A549 (cell line): Measurements from ENCODE around the gene MGST2. TPM values are rescaled to one million over a fixed set of nuclear protein-coding genes. Genes with fewer than 3 reads are reported as not detected.

ENCODE experiments used
- ATAC-seq, 2 experiments: fragments of 200-7000 bp in 1 of 2; fragments of >200 bp in 1 of 2; cut with Nextera tagmentation in 1 of 2; cut with Tn5 transposase in 1 of 2; 3 replicates each; pipeline versions ENCODE4 v1.8.0 to v1.9.1; 2018 to 2020; ENCODE audit warnings: mild to moderate bottlenecking in 1 of 2, moderate library complexity in 1 of 2
- CTCF ChIA-PET: fragments of 300-600 bp; sonication (Branson Sonifier 250); formaldehyde crosslinking; extraction: SDS; loops from one replicate; lab custom pipeline; 2021; ENCODE audit warnings: antibody characterized with exemption, inconsistent platforms; lab: Yijun Ruan, JAX
- POLR2A ChIA-PET: fragments of 350-600 bp; formaldehyde crosslinking; extraction: SDS; loops from one replicate; lab custom pipeline; 2021; ENCODE audit warnings: antibody characterized with exemption, inconsistent platforms; lab: Yijun Ruan, JAX
- DNase-seq, 2 experiments: peaks; one replicate each; pipeline versions ENCODE4 v3.0.0 to v3.0.0-alpha.2; 2011 to 2016; ENCODE audit warnings: low read depth in 1 of 2, low spot score in 1 of 2
- FAIRE-seq: peaks from 2 replicates; lab custom pipeline; 2011; peaks lifted over from hg19 to GRCh38; lab: Jason Lieb, UNC
- H3K27ac ChIP-seq, 2 experiments: fragments of >200 bp; sonication (Bioruptor Twin); formaldehyde crosslinking; 3 replicates each; pipeline ENCODE4 v1.5.1; 2016 to 2017
- H3K4me1 ChIP-seq: fragments of >200 bp; sonication (Bioruptor Twin); formaldehyde crosslinking; 3 replicates; pipeline ENCODE4 v1.6.1; 2016
- H3K4me2 ChIP-seq: fragments of >200 bp; sonication (Bioruptor Twin); formaldehyde crosslinking; 3 replicates; pipeline ENCODE4 v1.6.1; 2016
- H3K4me3 ChIP-seq: fragments of >200 bp; sonication (Bioruptor Twin); formaldehyde crosslinking; 3 replicates; pipeline ENCODE4 v1.5.1; 2016
- H3K9me3 ChIP-seq: fragments of >200 bp; sonication (Bioruptor Twin); formaldehyde crosslinking; 3 replicates; pipeline ENCODE4 v1.6.1; 2016
- CHD2 ChIP-seq: fragments of 150-350 bp; IDR thresholded peaks from 2 replicates; pipeline ENCODE4 v1.6.1; 2014; ENCODE audit warnings: low read length; ENCODE audit not compliant: partially characterized antibody
- CTCF ChIP-seq: fragments of >200 bp; sonication (Bioruptor Twin); formaldehyde crosslinking; IDR thresholded peaks from 3 replicates; pipeline ENCODE4 v1.5.1; 2016
- ELK1 ChIP-seq: fragments of 150-350 bp; IDR thresholded peaks from 2 replicates; pipeline ENCODE4 v1.6.1; 2014; ENCODE audit warnings: low read depth, mild to moderate bottlenecking, low read length
- FOSB ChIP-seq: fragments of 250-450 bp; sonication (Bioruptor Pico); IDR thresholded peaks from 2 replicates; pipeline ENCODE4 v1.5.0; 2020; ENCODE audit warnings: mild to moderate bottlenecking, moderate library complexity
- HEYL ChIP-seq: fragments of 250-450 bp; sonication (Bioruptor Pico); IDR thresholded peaks from 2 replicates; pipeline ENCODE4 v1.8.0; 2021; ENCODE audit warnings: mild to moderate bottlenecking, moderate library complexity
- HMGXB4 ChIP-seq: fragments of 250-450 bp; sonication (Bioruptor Pico); IDR thresholded peaks from 2 replicates; pipeline ENCODE4 v1.5.0; 2021; ENCODE audit warnings: mild to moderate bottlenecking, moderate library complexity, borderline replicate concordance
- JUN ChIP-seq, 2 experiments: fragments of >200 bp; sonication (Bioruptor Twin); formaldehyde crosslinking; IDR thresholded peaks; 2 replicates in 1 of 2; 3 replicates in 1 of 2; pipeline ENCODE4 v1.6.1; 2016 to 2017
- MAFK ChIP-seq: fragments of 450-650 bp; IDR thresholded peaks from 2 replicates; pipeline ENCODE4 v1.6.1; 2014; ENCODE audit not compliant: partially characterized antibody
- MAX ChIP-seq: IDR thresholded peaks from 2 replicates; pipeline ENCODE4 v1.6.1; 2012
- NFE2L2 ChIP-seq: fragments of 150-350 bp; conservative IDR thresholded peaks from 2 replicates; pipeline ENCODE4 v1.6.1; 2014; ENCODE audit warnings: low read length
- NPAS2 ChIP-seq: fragments of 250-450 bp; sonication (Bioruptor Pico); IDR thresholded peaks from 2 replicates; pipeline ENCODE4 v1.8.0; 2022; ENCODE audit warnings: mild to moderate bottlenecking, moderate library complexity, borderline replicate concordance
- POLR2AphosphoS2 ChIP-seq: conservative IDR thresholded peaks from 2 replicates; pipeline ENCODE4 v1.6.1; 2012; ENCODE audit warnings: low read length, improper control_type of control experiment, inconsistent platforms
- RAD21 ChIP-seq, 2 experiments: fragments of >200 bp in 1 of 2; sonication (Bioruptor Twin) in 1 of 2; formaldehyde crosslinking in 1 of 2; IDR thresholded peaks in 1 of 2; conservative IDR thresholded peaks in 1 of 2; 2 replicates in 1 of 2; 3 replicates in 1 of 2; pipeline ENCODE4 v1.6.1; 2012 to 2018; ENCODE audit warnings: inconsistent platforms in 1 of 2
- SREBF2 ChIP-seq: fragments of 450-650 bp; IDR thresholded peaks from 2 replicates; pipeline ENCODE4 v1.6.1; 2014; ENCODE audit warnings: mild to moderate bottlenecking, moderate library complexity
- ZC3H11A ChIP-seq: fragments of 450-650 bp; IDR thresholded peaks from 2 replicates; pipeline ENCODE4 v1.6.1; 2014; ENCODE audit warnings: antibody characterized with exemption, mild to moderate bottlenecking
- ZNF302 ChIP-seq: fragments of 250-450 bp; sonication (Bioruptor Pico); IDR thresholded peaks from 2 replicates; pipeline ENCODE4 v1.9.0; 2021; ENCODE audit warnings: inconsistent platforms, mild to moderate bottlenecking, moderate library complexity
- ZSCAN20 ChIP-seq: fragments of 250-450 bp; sonication (Bioruptor Pico); IDR thresholded peaks from 2 replicates; pipeline ENCODE4 v1.8.0; 2022; ENCODE audit warnings: mild to moderate bottlenecking, moderate library complexity
- WGBS: methylation state at CpG from one replicate; pipeline ENCODE4 v1.1.6; 2017; ENCODE audit errors: missing lambda C conversion rate; 5-methylcytosine and 5-hydroxymethylcytosine counted together
- polyA plus RNA-seq, 4 experiments: library from polyadenylated mRNA; depleted of rRNA in 3 of 4; stranded (reverse); fragments of >200 nt; fragmentation: RNase III in 1 of 4; extraction: RNeasy Plus Mini Kit Qiagen cat#74134 plus additional on column Dnase treatment in 1 of 4; gene quantifications; 2 replicates in 3 of 4; 3 replicates in 1 of 4; pipeline ENCODE4 v1.2.3, GENCODE V29; 2011 to 2017

Gene MGST2
- polyA plus RNA-seq, 2 of the 4 experiments (the other 2 are of a cell fraction): 44.0 to 62.1 TPM

GRCh38 chr4:139732991-139733570, 67.5 kb downstream of the MGST2 start:
- TF ChIP-seq NFE2L2 (no peak), MAFK (peak; percentile 10)
- ATAC-seq (no peak), FAIRE-seq (no peak), DNase-seq (no peak)
- H3K27ac ChIP-seq: no peak overlapping the region
- ChIA-PET POLR2A (no interaction called here), CTCF (interaction anchor here (1.0 kb wide), 1 partner anchor 9 kb away, joined by 4 read pairs; no protein-coding TSS in a partner anchor)
- H3K9me3 ChIP-seq: no peaks in the 10 kb centered on the region
- no peak overlapping the region for H3K4me3 ChIP-seq
- H3K4me2 ChIP-seq: no peak overlapping the region
- WGBS: 89% methylated on average over 4 of the region's 4 CpGs
- H3K4me1 ChIP-seq: no peaks in the 10 kb centered on the region

- ChIA-PET CTCF (no interaction called here), POLR2A (no interaction called here)
- H3K4me2 ChIP-seq: no peak overlapping the region
- no peaks in the 10 kb centered on the region for H3K4me1 ChIP-seq
- ATAC-seq (no peak), FAIRE-seq (no peak), DNase-seq (no peak)
- 80% methylated on average over 14 of the region's 14 CpGs for WGBS
- TF ChIP-seq ZNF302 (CRISPR knock-in tag): no peak
- no peak for TF ChIP-seq NPAS2
- TF ChIP-seq HMGXB4: no peak
- no peak for TF ChIP-seq MAX
- no peak for TF ChIP-seq HEYL (CRISPR knock-in tag)
- no peak for TF ChIP-seq ZC3H11A
- TF ChIP-seq MAFK: no peak
- no peak for TF ChIP-seq FOSB (CRISPR knock-in tag)
- TF ChIP-seq RAD21 (conservative IDR thresholded peaks at IDR 0.05 in 1 of 2, IDR thresholded peaks at IDR 0.05 in 1 of 2): no peak
- TF ChIP-seq JUN (IDR thresholded peaks at IDR 0.05): no peak
- no peaks in the 10 kb centered on the region for H3K9me3 ChIP-seq
- H3K4me3 ChIP-seq: no peak overlapping the region
- H3K27ac ChIP-seq: no peak overlapping the region
Observed at GRCh38 chr4:139734201-139734874, 68.7 kb downstream of the MGST2 start.

- Histone ChIP-seq H3K27ac (no peak overlapping the region), H3K9me3 (no peaks in the 10 kb centered on the region), H3K4me2 (no peak overlapping the region)
- no peak for ATAC-seq
- POLR2A ChIA-PET: no interaction called here
- 92% methylated on average over 16 of the region's 42 CpGs for WGBS
- TF ChIP-seq ELK1: no peak
- no peak for TF ChIP-seq ZSCAN20
- no peak for TF ChIP-seq CTCF
- no peak for TF ChIP-seq SREBF2
- no peak for TF ChIP-seq CHD2
- no peak for TF ChIP-seq POLR2AphosphoS2
- TF ChIP-seq, all 56 proteins: peak for 0
- FAIRE-seq (no peak), DNase-seq (no peak)
- Histone ChIP-seq H3K4me3 (no peak overlapping the region), H3K4me1 (peaks cover 2% of the 10 kb centered on the region)
- CTCF ChIA-PET: no interaction called here
Observed at GRCh38 chr4:139734875-139735380, 69.3 kb downstream of the MGST2 start.
